HepG2 (cell line): ENCODE data around the gene CLIC3. TPM values are rescaled to one million over a fixed set of nuclear protein-coding genes. Genes with fewer than 3 reads are reported as not detected.

Source experiments
- ATAC-seq: fragments of 200-7000 bp; cut with Tn5 transposase; 3 replicates; pipeline ENCODE4 v1.9.1; 2020; ENCODE audit warnings: mild to moderate bottlenecking, moderate library complexity
- BruUV-seq: library from RNA; stranded (reverse); fragments of 400-500 nt; replicated peaks from 2 replicates; lab custom pipeline; 2021; lab: Mats Ljungman, UMichigan
- CTCF ChIA-PET: fragments of 300-600 bp; formaldehyde crosslinking; extraction: SDS; loops from one replicate; lab custom pipeline; 2021; ENCODE audit warnings: low total read pairs, inconsistent platforms, low intra/inter-chr PET ratio; lab: Yijun Ruan, JAX
- POLR2A ChIA-PET: fragments of 350-600 bp; sonication (Branson Sonifier 250); formaldehyde crosslinking; loops from one replicate; lab custom pipeline; 2020; ENCODE audit warnings: antibody characterized with exemption, inconsistent platforms; lab: Yijun Ruan, JAX
- DNase-seq: peaks from one replicate; pipeline ENCODE4 v3.0.0-alpha.2; 2015; ENCODE audit warnings: low spot score
- FAIRE-seq: peaks from 3 replicates; lab custom pipeline; 2011; peaks lifted over from hg19 to GRCh38; lab: Jason Lieb, UNC
- H2AFZ ChIP-seq: one replicate; pipeline ENCODE4 v1.6.1; 2011; ENCODE audit warnings: low read length, inconsistent platforms
- H3K27ac ChIP-seq: fragments of 300-600 bp; 3 replicates; pipeline ENCODE4 v1.8.0; 2011; ENCODE audit warnings: mixed run types, mild to moderate bottlenecking, mixed read lengths, low read length, inconsistent platforms; ENCODE audit not compliant: insufficient read depth; ENCODE audit errors: extremely low read length
- H3K27me3 ChIP-seq, 2 experiments: fragments of 200-600 bp in 1 of 2; 2 replicates in 1 of 2; 3 replicates in 1 of 2; pipeline versions ENCODE4 v1.6.0 to v1.8.0; 2011; ENCODE audit warnings: low read length in 2 of 2, mild to moderate bottlenecking in 2 of 2, moderate library complexity in 2 of 2, inconsistent platforms in 1 of 2; ENCODE audit not compliant: insufficient read depth in 2 of 2, control insufficient read depth in 1 of 2
- H3K36me3 ChIP-seq, 2 experiments: fragments of 200-600 bp in 1 of 2; replicated peaks in 1 of 2; 2 replicates in 1 of 2; 3 replicates in 1 of 2; pipeline versions ENCODE4 v1.5.1 to v1.8.0; 2011; ENCODE audit warnings: low read length in 2 of 2, inconsistent platforms in 1 of 2; ENCODE audit not compliant: insufficient read depth in 2 of 2, control insufficient read depth in 1 of 2
- H3K4me1 ChIP-seq: 2 replicates; pipeline ENCODE4 v1.5.1; 2012; ENCODE audit warnings: low read length, inconsistent platforms; ENCODE audit not compliant: insufficient read depth
- H3K4me2 ChIP-seq: 2 replicates; pipeline ENCODE4 v1.6.0; 2011; ENCODE audit warnings: low read depth, low read length, inconsistent platforms
- H3K4me3 ChIP-seq, 3 experiments: fragments of 200-600 bp in 1 of 3; sonication (generic), shearing (Covaris generic) in 1 of 3; replicated peaks in 1 of 3; 2 replicates each; pipeline ENCODE4 v1.5.1; 2011 to 2016; ENCODE audit warnings: low read length in 3 of 3, inconsistent platforms in 2 of 3, low read depth in 2 of 3, mild to moderate bottlenecking in 2 of 3, control low read depth in 1 of 3, mixed read lengths in 1 of 3; ENCODE audit not compliant: insufficient read depth in 1 of 3
- H3K79me2 ChIP-seq: one replicate; pipeline ENCODE4 v1.6.1; 2011; ENCODE audit warnings: low read length, inconsistent platforms; ENCODE audit not compliant: insufficient read depth
- H3K9ac ChIP-seq: 2 replicates; pipeline ENCODE4 v1.6.0; 2011; ENCODE audit warnings: mild to moderate bottlenecking, low read depth, low read length, inconsistent platforms; ENCODE audit not compliant: insufficient read depth
- H3K9me3 ChIP-seq: 2 replicates; pipeline ENCODE4 v1.5.1; 2012; ENCODE audit warnings: mild to moderate bottlenecking, low read length
- H4K20me1 ChIP-seq: 2 replicates; pipeline ENCODE4 v1.6.0; 2011; ENCODE audit warnings: inconsistent platforms, mild to moderate bottlenecking, low read length, moderate library complexity; ENCODE audit not compliant: insufficient read depth
- CAMTA2 ChIP-seq: sonication (generic); formaldehyde crosslinking; IDR thresholded peaks from 2 replicates; pipeline ENCODE4 v1.4.0; 2020; ENCODE audit warnings: mild to moderate bottlenecking, missing genetic modification reagents, borderline replicate concordance
- CBX5 ChIP-seq: sonication (generic); formaldehyde crosslinking; IDR thresholded peaks from 2 replicates; pipeline ENCODE4 v1.4.0; 2020; ENCODE audit warnings: missing genetic modification reagents, borderline replicate concordance
- CTCF ChIP-seq: sonication (generic); formaldehyde crosslinking; IDR thresholded peaks from 2 replicates; pipeline ENCODE4 v1.5.0; 2020; ENCODE audit warnings: mild to moderate bottlenecking, missing genetic modification reagents, moderate library complexity
- EED ChIP-seq: sonication (generic); formaldehyde crosslinking; IDR thresholded peaks from 2 replicates; pipeline ENCODE4 v1.5.0; 2020; ENCODE audit warnings: mild to moderate bottlenecking, missing genetic modification reagents
- HDAC2 ChIP-seq: sonication (generic); formaldehyde crosslinking; IDR thresholded peaks from 2 replicates; pipeline ENCODE4 v1.4.0; 2020; ENCODE audit warnings: missing genetic modification reagents
- HNRNPLL ChIP-seq: fragments of 200-400 bp; formaldehyde crosslinking; IDR thresholded peaks from 2 replicates; pipeline ENCODE4 v1.6.1; 2017; ENCODE audit warnings: mild to moderate bottlenecking, low read depth, low read length; ENCODE audit not compliant: poor library complexity, severe bottlenecking
- PHB2 ChIP-seq: fragments of 450-650 bp; IDR thresholded peaks from 2 replicates; pipeline ENCODE4 v1.6.1; 2018; ENCODE audit not compliant: partially characterized antibody
- PRDM10 ChIP-seq: sonication (generic); formaldehyde crosslinking; IDR thresholded peaks from 2 replicates; pipeline ENCODE4 v1.4.0; 2020; ENCODE audit warnings: low read depth, missing genetic modification reagents
- SP2 ChIP-seq: sonication (generic); formaldehyde crosslinking; IDR thresholded peaks from 2 replicates; pipeline ENCODE4 v1.5.1; 2020; ENCODE audit warnings: mild to moderate bottlenecking, missing genetic modification reagents
- TEAD3 ChIP-seq: optimal IDR thresholded peaks from 2 replicates; pipeline ENCODE3; 2016; ENCODE audit warnings: borderline replicate concordance
- ZFP90 ChIP-seq: sonication (generic); formaldehyde crosslinking; IDR thresholded peaks from 2 replicates; pipeline ENCODE4 v1.8.0; 2022; ENCODE audit warnings: missing genetic modification reagents, mild to moderate bottlenecking, inconsistent platforms, borderline replicate concordance
- ZMYM4 ChIP-seq: sonication (generic); formaldehyde crosslinking; IDR thresholded peaks from 2 replicates; pipeline ENCODE4 v1.8.1; 2023; ENCODE audit warnings: mild to moderate bottlenecking, missing genetic modification reagents
- ZSCAN12 ChIP-seq: sonication (generic); formaldehyde crosslinking; IDR thresholded peaks from 2 replicates; pipeline ENCODE4 v1.9.0; 2021; ENCODE audit warnings: mild to moderate bottlenecking, missing genetic modification reagents
- ZSCAN31 ChIP-seq: sonication (generic); formaldehyde crosslinking; IDR thresholded peaks from 2 replicates; pipeline ENCODE4 v1.5.0; 2020; ENCODE audit warnings: low read depth, mild to moderate bottlenecking, missing genetic modification reagents
- WGBS: methylation state at CpG from one replicate; pipeline ENCODE4 v1.1.6; 2017; ENCODE audit warnings: low lambda C conversion rate; 5-methylcytosine and 5-hydroxymethylcytosine counted together
- in situ Hi-C: cut with HindIII; loops from 2 replicates; pipeline ENCODE4 v1.10.0; 2017; ENCODE audit warnings: low pct_unique_long_range_greater_than_20kb; ENCODE audit not compliant: extremely low pct_ligation_motif_present
- intact Hi-C: fragments of 100-400 bp; cut with micrococcal nuclease; formaldehyde crosslinking; loops from one replicate; pipeline ENCODE4 v1.10.0; 2022; ENCODE audit not compliant: unreplicated experiment
- polyA plus RNA-seq, 8 experiments: library from polyadenylated mRNA; depleted of rRNA in 3 of 8; stranded (reverse) in 7 of 8; unstranded in 1 of 8; fragments of >200 nt; fragmentation: Illumina TruSeq in 4 of 8; extraction: Trizol in 4 of 8; gene quantifications; 2 replicates each; pipeline versions ENCODE4 v1.2.1 to v1.2.3, GENCODE V29; 2011 to 2016; ENCODE audit warnings: low read depth in 4 of 8, missing spikeins in 1 of 8, mixed read lengths in 1 of 8; ENCODE audit not compliant: insufficient read depth in 1 of 8
- total RNA-seq, 5 experiments: library from RNA; depleted of rRNA; stranded (reverse); fragments of >200 nt; fragmentation: Illumina TruSeq; extraction: Trizol; gene quantifications; 2 replicates each; pipeline ENCODE4 v1.2.3, GENCODE V29; 2016; ENCODE audit warnings: low read depth in 1 of 5

The CLIC3 gene
- total and polyA plus RNA-seq, 2 of the 13 experiments (the other 11 are each of a cell fraction or from before 2014, with no cell fraction given), result 0.51 to 1.5 TPM

GRCh38 chr9:137029058-137029936, 32.9 kb upstream of the CLIC3 start (continued):
- TF ChIP-seq CBX5 (CRISPR knock-in tag), result 0 out of 2 replicates have a peak, but pooled peaks have one; percentile 17
- no peak for TF ChIP-seq PRDM10 (CRISPR knock-in tag)
- 0 out of 2 replicates have a peak, but pooled peaks have one; percentile 58 for TF ChIP-seq CAMTA2 (CRISPR knock-in tag)
- peak; percentile 22 for TF ChIP-seq TEAD3 (CRISPR knock-in tag)

GRCh38 chr9:137028263-137029057, 32.1 kb upstream of the CLIC3 start:
- intact Hi-C loops, result no loop called here
- Histone ChIP-seq H4K20me1 (no peaks in the 10 kb centered on the region), H3K4me1 (peaks cover 85% of the 10 kb centered on the region), H3K9ac (peak overlapping the region; percentile 57; the same call in 1 of the 2 replicates), H3K27ac (no peak overlapping the region), H3K4me2 (peak overlapping the region; percentile 95), H3K4me3 (peak overlapping the region; percentile 35 to 78 (median 46)), H2AFZ (no peak overlapping the region), H3K9me3 (no peaks in the 10 kb centered on the region), H3K79me2 (no peaks in the 10 kb centered on the region), H3K27me3 (peaks cover 0 to 19% of the 10 kb centered on the region in 2 experiments; a peak in 2 of 5 replicates), H3K36me3 (no peaks in the 10 kb centered on the region)
- ATAC-seq (peak; percentile 47), FAIRE-seq (no peak), DNase-seq (no peak)
- ChIA-PET CTCF (interaction anchor here (1.1 to 1.4 kb wide), 3 partner anchors 27 to 80 kb away, joined by 3 to 4 read pairs (median 4); no protein-coding TSS in a partner anchor), POLR2A (interaction anchor here (1.0 to 1.6 kb wide), 6 partner anchors 27 to 79 kb away, joined by 3 to 6 read pairs (median 4); partner anchors contain the start of genes CLIC3 and SAPCD2)
- 0% methylated on average over 4 of the region's 98 CpGs for WGBS
- in situ Hi-C loops, result no loop called here
- BruUV-seq, result no TSS peak
- TF ChIP-seq HNRNPLL (peak; percentile 58), HDAC2 (CRISPR knock-in tag) (0 out of 2 replicates have a peak, but pooled peaks have one; percentile 40), ZSCAN31 (peak; percentile 37; the same call in 1 of the 2 replicates), PHB2 (no peak), SP2 (0 out of 2 replicates have a peak, but pooled peaks have one; percentile 27), EED (0 out of 2 replicates have a peak, but pooled peaks have one; percentile 43), ZSCAN12 (CRISPR knock-in tag) (0 out of 2 replicates have a peak, but pooled peaks have one; percentile 16), ZFP90 (CRISPR knock-in tag) (0 out of 2 replicates have a peak, but pooled peaks have one; percentile 49), ZMYM4 (peak; percentile 10; the same call in 1 of the 2 replicates), CTCF (CRISPR knock-in tag) (peak; percentile 59)
